Spinal cord (tissue), 10 donors: ENCODE measurements around the gene HS3ST3B1. TPM values are rescaled to one million over a fixed set of nuclear protein-coding genes. Genes with fewer than 3 reads are reported as not detected.
A peak's percentile ranks its signal among the peaks of the same experiment; 100 is the strongest.

Experiments used
- DNase-seq, 6 donors: peaks; one replicate each; pipeline versions ENCODE4 v3.0.0 to v3.0.0-alpha.2; 2013 to 2015; ENCODE audit warnings: low spot score in 6 of 6, low read depth in 4 of 6
- H3K27ac ChIP-seq: one replicate; pipeline ENCODE4 v1.5.1; 2013; ENCODE audit warnings: low read depth, low read length, control low read depth
- H3K27me3 ChIP-seq: one replicate; pipeline ENCODE4 v1.6.1; 2013; ENCODE audit warnings: low read length; ENCODE audit not compliant: control insufficient read depth, insufficient read depth
- H3K36me3 ChIP-seq: one replicate; pipeline ENCODE4 v1.6.1; 2013; ENCODE audit warnings: low read length; ENCODE audit not compliant: control insufficient read depth, insufficient read depth
- H3K4me1 ChIP-seq: one replicate; pipeline ENCODE4 v1.6.1; 2013; ENCODE audit warnings: low read length; ENCODE audit not compliant: control insufficient read depth, insufficient read depth
- H3K4me3 ChIP-seq: one replicate; pipeline ENCODE4 v1.5.1; 2013; ENCODE audit warnings: low read depth, low read length, control low read depth
- H3K9me3 ChIP-seq: one replicate; pipeline ENCODE4 v1.6.1; 2013; ENCODE audit warnings: low read length; ENCODE audit not compliant: control insufficient read depth, insufficient read depth
- WGBS: methylation state at CpG from one replicate; pipeline ENCODE4 v1.1.5; 2013; ENCODE audit warnings: missing lambda C conversion rate; ENCODE audit not compliant: insufficient coverage; 5-methylcytosine and 5-hydroxymethylcytosine counted together
- polyA plus RNA-seq, 2 donors: library from polyadenylated mRNA; unstranded; fragments of 120-200 nt; gene quantifications; one replicate each; pipeline ENCODE4 v1.2.1, GENCODE V29; 2013; ENCODE audit not compliant: insufficient read length in 2 of 2
- total RNA-seq, 2 donors: library from RNA; depleted of rRNA in 1 of 2; stranded (reverse); fragments of 120-200 nt in 1 of 2; fragments of >200 nt in 1 of 2; gene quantifications; one replicate each; pipeline versions ENCODE4 v1.2.3 to v1.2.4, GENCODE V29; 2013 to 2014
- donor health status: healthy.

HS3ST3B1 gene
- total and polyA plus RNA-seq, 4 donors: 3.9 to 9.0 (median 7.5) TPM

- 83% methylated on average over 2 of the region's 2 CpGs for WGBS
- no peak for DNase-seq
- Histone ChIP-seq H3K27me3 (no peaks in the 10 kb centered on the region), H3K4me3 (no peak overlapping the region), H3K36me3 (no peaks in the 10 kb centered on the region), H3K9me3 (no peaks in the 10 kb centered on the region), H3K27ac (no peak overlapping the region), H3K4me1 (peaks cover 2% of the 10 kb centered on the region)
Observed at GRCh38 chr17:14361945-14362508, 61.1 kb downstream of the HS3ST3B1 start.

GRCh38 chr17:14366199-14366598 is 65.3 kb downstream of the HS3ST3B1 start:
- no peak overlapping the region for H3K4me3 ChIP-seq
- no peaks in the 10 kb centered on the region for H3K27me3 ChIP-seq
- no CpG with 5 or more reads among the region's 3 CpGs for WGBS
- H3K27ac ChIP-seq: no peak overlapping the region
- H3K4me1 ChIP-seq: no peaks in the 10 kb centered on the region
- DNase-seq: no peak
- H3K36me3 ChIP-seq: no peaks in the 10 kb centered on the region
- no peaks in the 10 kb centered on the region for H3K9me3 ChIP-seq

GRCh38 chr17:14372461-14372860 is 71.6 kb downstream of the HS3ST3B1 start:
- no peak for DNase-seq
- Histone ChIP-seq H3K27me3 (no peaks in the 10 kb centered on the region), H3K4me1 (no peaks in the 10 kb centered on the region), H3K9me3 (no peaks in the 10 kb centered on the region), H3K27ac (no peak overlapping the region), H3K4me3 (no peak overlapping the region), H3K36me3 (no peaks in the 10 kb centered on the region)
- 100% methylated on average over 1 of the region's 6 CpGs for WGBS

GRCh38 chr17:14372905-14373613 is 72.2 kb downstream of the HS3ST3B1 start:
- Histone ChIP-seq H3K4me3 (no peak overlapping the region), H3K9me3 (no peaks in the 10 kb centered on the region), H3K36me3 (no peaks in the 10 kb centered on the region), H3K27ac (no peak overlapping the region), H3K4me1 (no peaks in the 10 kb centered on the region), H3K27me3 (no peaks in the 10 kb centered on the region)
- DNase-seq: no peak
- WGBS: 55% methylated on average over 7 of the region's 10 CpGs

- DNase-seq: no peak
- no peaks in the 10 kb centered on the region for H3K27me3 ChIP-seq
- H3K27ac ChIP-seq: no peak overlapping the region
- no peaks in the 10 kb centered on the region for H3K9me3 ChIP-seq
- no peaks in the 10 kb centered on the region for H3K36me3 ChIP-seq
- WGBS: 68% methylated on average over 6 of the region's 8 CpGs
- no peaks in the 10 kb centered on the region for H3K4me1 ChIP-seq
- H3K4me3 ChIP-seq: no peak overlapping the region
Observed at GRCh38 chr17:14373614-14374259, 72.9 kb downstream of the HS3ST3B1 start.

- Histone ChIP-seq H3K4me1 (no peaks in the 10 kb centered on the region), H3K9me3 (no peaks in the 10 kb centered on the region), H3K4me3 (no peak overlapping the region), H3K27me3 (no peaks in the 10 kb centered on the region), H3K36me3 (no peaks in the 10 kb centered on the region), H3K27ac (no peak overlapping the region)
- no peak for DNase-seq
- WGBS: 83% methylated on average over 1 of the region's 1 CpG
Observed at GRCh38 chr17:14374268-14374667, 73.4 kb downstream of the HS3ST3B1 start.

GRCh38 chr17:14376666-14377065 is 75.8 kb downstream of the HS3ST3B1 start:
- no peaks in the 10 kb centered on the region for H3K36me3 ChIP-seq
- H3K27ac ChIP-seq: no peak overlapping the region
- no peaks in the 10 kb centered on the region for H3K27me3 ChIP-seq
- H3K9me3 ChIP-seq: no peaks in the 10 kb centered on the region
- WGBS: no CpG with 5 or more reads among the region's 3 CpGs
- no peak for DNase-seq
- no peak overlapping the region for H3K4me3 ChIP-seq
- H3K4me1 ChIP-seq: no peaks in the 10 kb centered on the region

- WGBS: 92% methylated on average over 5 of the region's 6 CpGs
- Histone ChIP-seq H3K9me3 (no peaks in the 10 kb centered on the region), H3K27ac (no peak overlapping the region), H3K27me3 (no peaks in the 10 kb centered on the region), H3K4me3 (no peak overlapping the region), H3K4me1 (no peaks in the 10 kb centered on the region), H3K36me3 (no peaks in the 10 kb centered on the region)
- DNase-seq: no peak
Observed at GRCh38 chr17:14381606-14382005, 80.7 kb downstream of the HS3ST3B1 start.

- Histone ChIP-seq H3K4me3 (no peak overlapping the region), H3K4me1 (no peaks in the 10 kb centered on the region), H3K27ac (no peak overlapping the region), H3K27me3 (no peaks in the 10 kb centered on the region), H3K36me3 (no peaks in the 10 kb centered on the region), H3K9me3 (peaks cover 4% of the 10 kb centered on the region)
- 92% methylated on average over 4 of the region's 7 CpGs for WGBS
- DNase-seq: no peak
Observed at GRCh38 chr17:14387036-14387435, 86.2 kb downstream of the HS3ST3B1 start.

- H3K36me3 ChIP-seq: no peaks in the 10 kb centered on the region
- H3K4me1 ChIP-seq: no peaks in the 10 kb centered on the region
- no peaks in the 10 kb centered on the region for H3K27me3 ChIP-seq
- peaks cover 4% of the 10 kb centered on the region for H3K9me3 ChIP-seq
- no peak overlapping the region for H3K4me3 ChIP-seq
- WGBS: 39% methylated on average over 6 of the region's 6 CpGs
- peak in 4 of 6 donors; percentile 12 to 91 (median 27) for DNase-seq
- H3K27ac ChIP-seq: no peak overlapping the region
Observed at GRCh38 chr17:14389681-14390080, 88.8 kb downstream of the HS3ST3B1 start.
